Tibial artery (tissue), 4 donors: ENCODE data around the gene LY6G5C.

Source experiments
- DNase-seq, 2 donors: peaks; one replicate each; pipeline ENCODE4 v3.0.0-alpha.2; 2019
- H3K27ac ChIP-seq, 2 donors: fragments of 200-600 bp; sonication (generic) in 1 of 2; 1 replicate in 1 of 2; 2 replicates in 1 of 2; pipeline ENCODE4 v1.5.1; 2018 to 2019; ENCODE audit warnings: mild to moderate bottlenecking in 1 of 2
- H3K27me3 ChIP-seq, 2 donors: fragments of 200-600 bp; sonication (generic) in 1 of 2; one replicate each; pipeline versions ENCODE4 v1.5.1 to v1.6.0; 2016 to 2019
- H3K36me3 ChIP-seq, 3 donors: fragments of 200-600 bp; sonication (generic) in 2 of 3; one replicate each; pipeline ENCODE4 v1.5.1; 2016 to 2019; ENCODE audit warnings: mild to moderate bottlenecking in 2 of 3
- H3K4me1 ChIP-seq, 4 donors: fragments of 200-600 bp; sonication (generic) in 2 of 4; 1 replicate in 3 of 4; 2 replicates in 1 of 4; pipeline ENCODE4 v1.5.1; 2016 to 2019
- H3K4me3 ChIP-seq, 2 donors: fragments of 200-600 bp; sonication (generic) in 1 of 2; 1 replicate in 1 of 2; 2 replicates in 1 of 2; pipeline ENCODE4 v1.5.1; 2018 to 2019; ENCODE audit warnings: mild to moderate bottlenecking in 2 of 2
- H3K9me3 ChIP-seq, 3 donors: fragments of 200-600 bp; sonication (generic) in 1 of 3; one replicate each; pipeline ENCODE4 v1.5.1; 2016 to 2019
- intact Hi-C: fragments of 100-400 bp; cut with DNase I; formaldehyde crosslinking; loops from one replicate; pipeline ENCODE4 v1.15.0; 2023; ENCODE audit warnings: low total_unique reads
- TF ChIP-seq, protein P1 (sequence below), 2 experiments: fragments of 200-600 bp in 1 of 2; fragments of 450-650 bp in 1 of 2; IDR thresholded peaks; one replicate each; pipeline ENCODE4 v1.5.1; 2017 to 2019; ENCODE audit warnings: antibody characterized with exemption in 2 of 2, mild to moderate bottlenecking in 1 of 2, moderate library complexity in 1 of 2

The LY6G5C gene, protein sequence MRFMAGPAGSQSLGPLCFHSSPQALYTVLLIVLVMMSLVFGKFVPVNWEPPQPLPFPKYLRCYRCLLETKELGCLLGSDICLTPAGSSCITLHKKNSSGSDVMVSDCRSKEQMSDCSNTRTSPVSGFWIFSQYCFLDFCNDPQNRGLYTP

DNA sequence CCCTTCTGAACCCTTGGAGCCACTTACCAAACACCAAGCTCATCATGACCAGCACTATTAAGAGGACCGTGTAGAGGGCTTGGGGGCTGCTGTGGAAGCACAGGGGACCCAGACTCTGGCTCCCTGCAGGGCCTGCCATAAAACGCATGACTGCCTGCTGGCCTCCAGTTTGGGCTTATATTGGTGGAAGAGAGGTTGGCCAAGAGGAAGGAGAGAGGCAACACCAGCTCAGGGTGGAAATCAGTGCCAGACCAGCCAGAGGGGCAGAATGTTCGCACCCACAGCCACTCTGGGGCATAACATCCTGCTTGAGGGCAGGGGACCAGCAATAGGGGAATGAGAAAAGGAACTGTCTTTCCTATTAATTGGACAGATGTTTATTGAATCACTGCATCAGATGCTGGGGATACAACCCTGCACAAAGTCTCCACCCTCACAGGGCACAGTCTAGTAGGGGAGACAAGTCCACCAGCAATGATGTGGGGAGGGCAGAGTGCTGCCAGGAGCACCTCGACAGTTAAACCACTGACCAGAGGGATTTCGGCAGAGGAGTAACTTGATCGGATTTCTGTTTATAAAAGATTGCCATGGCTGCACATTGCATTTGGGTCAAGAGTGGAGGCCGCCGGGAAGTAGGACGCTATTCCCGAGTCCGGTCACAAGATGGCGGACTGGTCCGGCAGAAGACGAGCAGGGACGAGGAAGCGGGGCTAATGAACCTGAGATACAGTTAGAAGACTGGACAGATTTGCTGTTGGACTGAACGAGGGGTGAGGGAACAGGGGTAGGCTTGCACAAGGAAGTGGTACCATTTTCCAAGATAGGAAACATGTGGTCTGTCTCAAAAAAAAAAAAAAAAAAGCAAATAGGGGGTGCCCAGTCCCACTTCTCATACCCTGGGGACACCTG, at the start of gene LY6G5C:
Gene LY6G5C (minus strand): TSS at position 842 of the 909 bp plus-strand sequence. CDS start 694 bp downstream, at position 148.
- Histone ChIP-seq H3K9me3 (no peaks in the 10 kb centered on the region), H3K27ac (peak within 1 kb of the TSS; percentile 62 to 65), H3K36me3 (peaks cover 0 to 23% (median 0%) of the 10 kb centered on the region in 3 donors), H3K27me3 (no peaks in the 10 kb centered on the region), H3K4me1 (peaks cover 0 to 23% (median 12%) of the 10 kb centered on the region in 4 donors), H3K4me3 (peak within 1 kb of the TSS; percentile 49 to 64)
- TF ChIP-seq, protein P1, sequence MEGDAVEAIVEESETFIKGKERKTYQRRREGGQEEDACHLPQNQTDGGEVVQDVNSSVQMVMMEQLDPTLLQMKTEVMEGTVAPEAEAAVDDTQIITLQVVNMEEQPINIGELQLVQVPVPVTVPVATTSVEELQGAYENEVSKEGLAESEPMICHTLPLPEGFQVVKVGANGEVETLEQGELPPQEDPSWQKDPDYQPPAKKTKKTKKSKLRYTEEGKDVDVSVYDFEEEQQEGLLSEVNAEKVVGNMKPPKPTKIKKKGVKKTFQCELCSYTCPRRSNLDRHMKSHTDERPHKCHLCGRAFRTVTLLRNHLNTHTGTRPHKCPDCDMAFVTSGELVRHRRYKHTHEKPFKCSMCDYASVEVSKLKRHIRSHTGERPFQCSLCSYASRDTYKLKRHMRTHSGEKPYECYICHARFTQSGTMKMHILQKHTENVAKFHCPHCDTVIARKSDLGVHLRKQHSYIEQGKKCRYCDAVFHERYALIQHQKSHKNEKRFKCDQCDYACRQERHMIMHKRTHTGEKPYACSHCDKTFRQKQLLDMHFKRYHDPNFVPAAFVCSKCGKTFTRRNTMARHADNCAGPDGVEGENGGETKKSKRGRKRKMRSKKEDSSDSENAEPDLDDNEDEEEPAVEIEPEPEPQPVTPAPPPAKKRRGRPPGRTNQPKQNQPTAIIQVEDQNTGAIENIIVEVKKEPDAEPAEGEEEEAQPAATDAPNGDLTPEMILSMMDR (IDR thresholded peaks at IDR 0.05) = peak; percentile 71 to 77
- intact Hi-C loops = no loop called here
- DNase-seq = peak; percentile 88 to 89

DNA sequence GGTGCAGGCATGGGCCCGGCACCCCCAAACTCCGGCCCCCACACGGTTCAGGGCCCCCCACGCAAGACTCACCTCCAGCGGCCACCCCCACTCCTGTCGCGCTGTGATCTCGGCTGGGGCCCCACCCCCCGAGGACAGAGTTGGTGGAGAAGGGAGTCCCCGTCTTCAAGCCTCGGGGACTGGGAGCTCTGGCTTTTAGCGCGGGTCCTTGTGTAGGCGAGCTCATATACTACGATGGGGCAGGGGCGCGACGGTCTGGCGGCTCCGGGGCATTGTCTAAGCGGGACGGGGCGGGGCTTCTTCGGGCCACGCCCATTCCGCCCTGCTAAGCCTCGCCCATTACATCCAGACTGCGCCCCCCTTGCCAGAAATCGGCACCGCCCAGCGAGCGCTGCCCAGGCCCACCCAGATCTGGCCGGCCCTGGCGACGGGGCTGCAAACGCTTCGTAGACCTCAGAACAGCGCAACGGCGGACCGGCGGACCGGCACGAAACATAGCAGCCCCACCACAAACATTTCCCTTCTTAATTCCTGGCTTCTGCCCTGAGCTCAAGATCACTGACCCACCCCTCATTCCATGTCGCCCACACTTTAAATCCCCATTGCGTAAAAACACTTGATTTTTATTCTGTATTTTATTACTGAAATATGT, 49.2 kb upstream of the LY6G5C start:
- intact Hi-C loops = loop anchor here (10.0 kb wide), 1 partner anchor 105 kb away; no protein-coding TSS in a partner anchor
- TF ChIP-seq, protein P1 (IDR thresholded peaks at IDR 0.05) = peak in 1 of 2 experiments; percentile 13
- peak; percentile 92 to 95 for DNase-seq
- Histone ChIP-seq H3K9me3 (no peaks in the 10 kb centered on the region), H3K27me3 (no peaks in the 10 kb centered on the region), H3K36me3 (peaks cover 58 to 69% (median 63%) of the 10 kb centered on the region in 3 donors), H3K4me1 (peaks cover 0 to 48% (median 36%) of the 10 kb centered on the region in 4 donors), H3K4me3 (peak overlapping the region; percentile 69 to 78), H3K27ac (peak overlapping the region; percentile 88 to 94)

DNA sequence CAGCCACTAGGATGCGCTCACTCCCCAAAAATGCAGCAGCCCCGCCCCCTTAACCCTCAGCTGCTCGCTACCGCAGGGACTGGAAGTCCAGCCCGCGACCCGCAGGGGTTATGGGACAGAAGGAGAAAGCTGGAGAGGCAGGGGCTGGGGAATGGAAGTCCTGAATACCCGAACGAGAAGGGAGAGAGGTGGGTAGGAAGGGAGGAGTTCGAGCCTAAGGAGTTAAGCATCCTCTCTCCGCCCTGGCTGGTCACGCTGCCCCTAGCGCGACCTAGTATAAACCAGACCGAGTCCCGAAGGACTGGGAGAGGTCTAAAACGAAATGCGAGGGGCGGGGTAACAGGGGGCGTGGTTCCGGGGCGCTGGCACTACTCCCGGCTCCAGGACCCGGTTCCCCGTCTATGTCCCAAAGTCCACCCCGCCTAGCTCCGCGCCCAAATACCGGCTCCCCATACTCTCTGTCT, 48.7 kb upstream of the LY6G5C start:
- Histone ChIP-seq H3K4me3 (peak overlapping the region; percentile 69 to 78), H3K27me3 (no peaks in the 10 kb centered on the region), H3K4me1 (peaks cover 0 to 45% (median 34%) of the 10 kb centered on the region in 4 donors), H3K36me3 (peaks cover 58 to 69% (median 67%) of the 10 kb centered on the region in 3 donors), H3K27ac (peak overlapping the region; percentile 88 to 94), H3K9me3 (no peaks in the 10 kb centered on the region)
- TF ChIP-seq, protein P1 (IDR thresholded peaks at IDR 0.05) = no peak
- peak; percentile 95 to 98 for DNase-seq
- intact Hi-C loops = loop anchor here (10.0 kb wide), 1 partner anchor 105 kb away; no protein-coding TSS in a partner anchor

DNA sequence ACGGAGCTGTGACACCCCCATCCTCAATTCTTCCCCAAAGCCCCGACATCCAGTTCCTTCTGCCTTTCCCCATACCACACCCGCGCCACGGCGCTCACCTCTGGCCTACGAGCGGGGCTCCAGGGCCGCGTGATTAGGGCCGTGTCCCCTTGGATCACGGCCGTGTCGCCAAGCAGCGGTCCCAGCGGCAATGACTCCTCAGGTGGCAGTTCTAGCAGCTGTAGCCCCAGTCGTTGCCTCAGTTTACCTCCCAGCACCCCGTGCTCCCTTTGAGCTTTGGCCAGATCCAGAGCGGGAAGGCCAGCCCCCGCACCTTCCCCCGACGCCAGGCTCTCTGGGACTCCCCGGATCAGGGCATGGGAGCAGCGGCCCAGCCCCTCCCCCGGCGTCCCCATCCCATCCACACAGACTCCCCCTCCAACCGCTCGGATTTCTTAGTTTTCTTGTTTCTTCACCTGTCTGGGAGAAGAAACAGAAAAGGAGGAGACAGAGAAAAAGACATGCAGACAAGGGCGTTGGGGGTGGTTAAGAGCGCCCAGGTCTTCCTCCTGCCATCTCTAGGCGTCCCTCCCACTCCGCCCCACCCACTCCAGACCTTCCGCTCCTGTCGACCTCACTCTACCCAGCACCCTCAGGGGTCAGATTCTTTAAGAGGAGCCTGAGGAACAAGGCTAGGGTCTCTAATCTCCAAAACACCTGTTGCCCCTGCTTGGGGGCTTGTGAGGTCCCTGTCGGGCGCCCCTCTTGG, 48.1 kb upstream of the LY6G5C start, which contains the start of gene DDAH2:
Gene DDAH2 (minus strand): TSS at position 533 of the 748 bp plus-strand sequence. CDS start 138 bp downstream, at position 395.
- no peaks in the 10 kb centered on the region for H3K9me3 ChIP-seq
- peaks cover 0 to 39% (median 28%) of the 10 kb centered on the region in 4 donors for H3K4me1 ChIP-seq
- peak within 1 kb of the TSS; percentile 88 to 94 for H3K27ac ChIP-seq
- H3K27me3 ChIP-seq = no peaks in the 10 kb centered on the region
- H3K36me3 ChIP-seq = peaks cover 54 to 70% (median 65%) of the 10 kb centered on the region in 3 donors
- peak in 1 of 2 donors; percentile 74 for DNase-seq
- TF ChIP-seq, protein P1 (IDR thresholded peaks at IDR 0.05) = peak; percentile 44 to 54
- H3K4me3 ChIP-seq = peak within 1 kb of the TSS; percentile 69 to 78
- intact Hi-C loops = loop anchor here (10.0 kb wide), 1 partner anchor 106 kb away; no protein-coding TSS in a partner anchor
